Upper lobe of left lung (tissue), 6 donors: ENCODE data around the gene POLD2. TPM values are rescaled to one million over a fixed set of nuclear protein-coding genes. Genes with fewer than 3 reads are reported as not detected.

Experiments used
- ATAC-seq, 2 donors: fragments of 200-7000 bp; cut with Tn5 transposase; one replicate each; pipeline ENCODE4 v1.9.1; 2022; ENCODE audit warnings: mild to moderate bottlenecking in 2 of 2, moderate library complexity in 2 of 2; ENCODE audit not compliant: low FRiP score in 2 of 2
- DNase-seq, 2 donors: peaks; one replicate each; pipeline ENCODE4 v3.0.0-alpha.2; 2019 to 2020
- H3K27ac ChIP-seq, 4 donors: fragments of 200-600 bp; sonication (generic); one replicate each; pipeline ENCODE4 v1.5.1; 2016 to 2019
- H3K27me3 ChIP-seq, 4 donors: fragments of 200-600 bp; sonication (generic); one replicate each; pipeline ENCODE4 v1.5.1; 2017 to 2019
- H3K36me3 ChIP-seq, 4 donors: fragments of 200-600 bp; sonication (generic); one replicate each; pipeline ENCODE4 v1.5.1; 2016 to 2019
- H3K4me1 ChIP-seq, 4 donors: fragments of 200-600 bp; sonication (generic); one replicate each; pipeline ENCODE4 v1.5.1; 2018 to 2019
- H3K4me3 ChIP-seq, 4 donors: fragments of 200-600 bp; sonication (generic); one replicate each; pipeline ENCODE4 v1.5.1; 2017 to 2019; ENCODE audit warnings: mild to moderate bottlenecking in 2 of 4, moderate library complexity in 1 of 4
- H3K9me3 ChIP-seq, 4 donors: fragments of 200-600 bp; sonication (generic); one replicate each; pipeline ENCODE4 v1.5.1; 2018 to 2019
- EP300 ChIP-seq, 4 donors: sonication (generic); formaldehyde crosslinking; IDR thresholded peaks; one replicate each; pipeline ENCODE4 v1.5.1; 2017; ENCODE audit warnings: antibody characterized with exemption in 4 of 4, control low read depth in 2 of 4
- POLR2A ChIP-seq, 4 donors: fragments of 450-650 bp; IDR thresholded peaks; one replicate each; pipeline ENCODE4 v1.5.1; 2016 to 2017; ENCODE audit warnings: antibody characterized with exemption in 4 of 4, mild to moderate bottlenecking in 2 of 4
- POLR2AphosphoS5 ChIP-seq, 2 donors: sonication (generic); formaldehyde crosslinking; IDR thresholded peaks; one replicate each; pipeline ENCODE4 v1.5.1; 2017; ENCODE audit warnings: antibody characterized with exemption in 2 of 2
- WGBS, 2 donors: methylation state at CpG; one replicate each; pipeline ENCODE4 v1.1.5; 2017 to 2018; 5-methylcytosine and 5-hydroxymethylcytosine counted together
- total RNA-seq, 6 donors: library from RNA; depleted of rRNA in 4 of 6; stranded (reverse); fragments of >200 nt in 4 of 6; gene quantifications; one replicate each; pipeline versions ENCODE4 v1.1.0 to v1.2.1, GENCODE V29; 2016 to 2021
- TF ChIP-seq, protein P1 (sequence below), 6 experiments: fragments of 450-650 bp in 4 of 6; fragments of 200-600 bp in 2 of 6; sonication (generic) in 2 of 6; IDR thresholded peaks; one replicate each; pipeline ENCODE4 v1.5.1; 2016 to 2019; ENCODE audit warnings: antibody characterized with exemption in 6 of 6
- donor health status: DM: no; HTN: no; CAD: no; lungs with moderate emphysema.
- donor health status: DM: no; HTN: yes; CAD: no; lungs with severe emphysema.

The POLD2 gene
- total RNA-seq, 6 donors from 2014 or later = 27.2 to 70.1 (median 52.5) TPM

DNA sequence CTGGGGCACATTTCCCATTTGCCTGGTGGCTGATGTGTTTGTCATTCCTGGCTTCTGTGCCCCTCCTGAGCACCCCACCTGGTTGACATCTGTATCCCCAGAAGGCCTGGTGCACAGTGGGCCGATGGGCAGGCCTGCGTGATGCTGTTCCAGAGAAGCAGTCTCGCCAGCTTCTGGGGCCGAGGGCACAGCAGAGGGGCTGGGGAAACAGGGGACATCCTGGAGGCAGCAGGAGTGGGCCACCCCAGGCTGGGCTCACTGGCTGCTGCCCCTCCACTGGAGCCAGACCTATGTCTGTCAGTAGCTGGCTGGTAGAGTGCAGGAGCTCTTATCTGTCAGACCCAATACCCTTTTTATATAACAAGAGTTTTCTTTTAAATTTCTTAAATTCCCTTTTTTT lies 18.7 kb upstream of the POLD2 start:
- DNase-seq (peak in 1 of 2 donors; percentile 54), ATAC-seq (no peak)
- peaks cover 0 to 11% (median 2%) of the 10 kb centered on the region in 4 donors for H3K27me3 ChIP-seq
- H3K36me3 ChIP-seq = no peaks in the 10 kb centered on the region
- no peaks in the 10 kb centered on the region for H3K9me3 ChIP-seq
- peaks cover 11 to 18% (median 18%) of the 10 kb centered on the region in 4 donors for H3K4me1 ChIP-seq
- TF ChIP-seq POLR2AphosphoS5 (IDR thresholded peaks at IDR 0.05) = no peak
- TF ChIP-seq POLR2A (IDR thresholded peaks at IDR 0.05) = no peak
- TF ChIP-seq EP300 (IDR thresholded peaks at IDR 0.05) = no peak
- TF ChIP-seq, protein P1, sequence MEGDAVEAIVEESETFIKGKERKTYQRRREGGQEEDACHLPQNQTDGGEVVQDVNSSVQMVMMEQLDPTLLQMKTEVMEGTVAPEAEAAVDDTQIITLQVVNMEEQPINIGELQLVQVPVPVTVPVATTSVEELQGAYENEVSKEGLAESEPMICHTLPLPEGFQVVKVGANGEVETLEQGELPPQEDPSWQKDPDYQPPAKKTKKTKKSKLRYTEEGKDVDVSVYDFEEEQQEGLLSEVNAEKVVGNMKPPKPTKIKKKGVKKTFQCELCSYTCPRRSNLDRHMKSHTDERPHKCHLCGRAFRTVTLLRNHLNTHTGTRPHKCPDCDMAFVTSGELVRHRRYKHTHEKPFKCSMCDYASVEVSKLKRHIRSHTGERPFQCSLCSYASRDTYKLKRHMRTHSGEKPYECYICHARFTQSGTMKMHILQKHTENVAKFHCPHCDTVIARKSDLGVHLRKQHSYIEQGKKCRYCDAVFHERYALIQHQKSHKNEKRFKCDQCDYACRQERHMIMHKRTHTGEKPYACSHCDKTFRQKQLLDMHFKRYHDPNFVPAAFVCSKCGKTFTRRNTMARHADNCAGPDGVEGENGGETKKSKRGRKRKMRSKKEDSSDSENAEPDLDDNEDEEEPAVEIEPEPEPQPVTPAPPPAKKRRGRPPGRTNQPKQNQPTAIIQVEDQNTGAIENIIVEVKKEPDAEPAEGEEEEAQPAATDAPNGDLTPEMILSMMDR (IDR thresholded peaks at IDR 0.05) = no peak
- H3K27ac ChIP-seq = no peak overlapping the region
- 92% methylated on average over 4 of the region's 4 CpGs; no CpG with 5 or more reads in 1 of the 2 donors for WGBS, 2 donors
- H3K4me3 ChIP-seq = no peak overlapping the region

DNA sequence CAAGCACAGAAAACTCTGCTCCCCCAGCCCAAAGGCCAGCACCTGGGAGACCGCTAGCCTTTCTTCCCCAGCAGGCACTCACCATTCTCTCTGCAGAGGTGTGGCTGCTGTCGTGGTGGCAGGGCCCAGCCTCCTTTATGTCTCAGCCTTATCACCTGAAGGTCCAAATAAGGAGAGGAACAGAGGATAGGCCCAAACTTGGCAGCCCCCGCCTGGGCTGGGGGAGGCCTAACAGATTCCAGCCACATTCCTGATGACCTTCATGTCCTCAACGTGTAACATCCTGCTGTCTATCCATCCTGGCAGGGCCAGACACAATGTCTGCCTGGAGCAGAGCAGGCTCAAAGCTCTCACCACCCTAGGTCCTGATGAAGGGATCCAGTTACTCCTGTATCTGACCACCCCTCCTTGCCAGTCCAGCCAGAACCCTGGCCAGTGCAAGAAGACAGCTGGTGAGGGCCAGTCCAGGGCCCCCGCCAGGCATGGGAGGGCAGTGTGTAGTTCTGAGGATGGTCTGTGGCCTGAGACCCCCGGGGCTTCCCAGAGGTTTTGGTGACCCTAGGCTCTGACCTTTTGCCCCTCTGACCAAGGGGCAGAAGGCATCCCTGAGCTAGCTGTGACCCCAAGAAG lies 18.0 kb upstream of the POLD2 start, which contains the start of gene MYL7:
Gene MYL7, minus strand, starts transcription at position 112 of the 630 bp plus-strand sequence. Its CDS starts 27 bp downstream, at position 85.
- Histone ChIP-seq H3K4me3 (no peak within 1 kb of the TSS), H3K4me1 (peaks cover 7 to 13% (median 13%) of the 10 kb centered on the region in 4 donors), H3K36me3 (no peaks in the 10 kb centered on the region), H3K27me3 (peaks cover 0 to 10% (median 2%) of the 10 kb centered on the region in 4 donors), H3K27ac (no peak within 1 kb of the TSS), H3K9me3 (no peaks in the 10 kb centered on the region)
- TF ChIP-seq, protein P1 (IDR thresholded peaks at IDR 0.05) = no peak
- TF ChIP-seq POLR2A (IDR thresholded peaks at IDR 0.05) (no peak), EP300 (IDR thresholded peaks at IDR 0.05) (no peak)
- whole genome bisulfite sequencing, 2 donors = 67 to 79% methylated on average over 3 to 6 of the region's 6 CpGs
- DNase-seq (no peak), ATAC-seq (no peak)

DNA sequence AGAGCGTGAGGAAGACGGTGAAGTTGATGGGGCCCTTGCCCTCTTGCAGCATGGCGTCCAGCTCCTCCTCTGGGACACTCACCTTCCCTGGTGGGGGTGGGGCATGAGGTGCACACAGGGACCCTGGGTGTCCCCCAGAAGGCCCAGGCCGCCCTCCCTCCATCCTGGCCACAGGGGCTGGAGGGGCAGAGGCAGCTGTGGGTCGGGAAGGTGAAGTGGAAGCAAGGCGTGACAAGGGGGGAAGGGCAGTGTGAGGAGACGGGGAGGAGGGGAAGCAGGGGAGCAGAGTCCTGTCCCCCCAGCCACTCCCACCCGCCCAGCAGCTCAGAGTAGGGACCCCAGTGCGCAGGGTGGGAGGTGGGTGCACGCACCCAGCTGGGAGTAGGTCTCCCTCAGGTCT lies 17.0 kb upstream of the POLD2 start:
- Histone ChIP-seq H3K36me3 (no peaks in the 10 kb centered on the region), H3K27ac (no peak overlapping the region), H3K4me1 (peaks cover 0 to 3% (median 3%) of the 10 kb centered on the region in 4 donors), H3K9me3 (no peaks in the 10 kb centered on the region), H3K4me3 (no peak overlapping the region), H3K27me3 (peaks cover 0 to 2% (median under 1%) of the 10 kb centered on the region in 4 donors)
- TF ChIP-seq POLR2A (IDR thresholded peaks at IDR 0.05) = no peak
- peak in 1 of 2 donors; percentile 46 for DNase-seq
- 80 to 89% methylated on average over 10 of the region's 10 CpGs for WGBS, 2 donors
- ATAC-seq = no peak

DNA sequence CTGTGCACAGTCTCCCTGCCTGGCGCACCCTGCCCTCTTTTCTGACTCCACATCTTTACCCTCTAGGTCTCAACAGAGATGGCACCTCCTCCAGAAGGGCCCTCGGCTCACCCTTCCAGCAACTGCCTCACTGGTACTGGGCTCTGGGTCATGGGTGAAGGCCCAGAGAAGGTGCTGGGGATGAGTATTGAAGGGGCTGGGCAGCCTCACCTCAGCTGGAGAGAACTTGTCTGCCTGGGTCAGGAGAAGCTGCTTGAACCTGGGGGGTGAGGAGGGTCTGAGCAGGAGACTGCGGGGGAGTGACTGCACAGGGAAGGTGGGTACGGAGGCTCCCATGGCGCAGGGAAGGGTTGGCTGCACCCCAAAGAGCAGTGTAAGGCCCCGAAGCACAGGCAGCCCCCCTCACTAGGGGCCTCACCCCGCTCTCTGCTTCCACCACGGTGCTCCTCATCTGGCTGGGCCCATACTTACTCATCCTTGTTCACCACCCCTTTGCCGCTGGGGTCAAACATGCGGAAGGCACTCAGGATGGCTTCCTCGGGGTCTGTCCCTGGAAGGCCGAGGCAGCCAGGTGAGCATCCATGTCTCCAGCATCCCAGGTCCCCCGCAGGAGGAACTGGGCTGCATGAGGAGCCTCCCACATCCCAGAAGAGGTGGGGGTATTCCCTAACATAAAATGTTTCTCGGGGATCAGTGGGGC lies 16.1 kb upstream of the POLD2 start:
- Histone ChIP-seq H3K4me1 (no peaks in the 10 kb centered on the region), H3K27ac (no peak overlapping the region), H3K4me3 (no peak overlapping the region), H3K27me3 (no peaks in the 10 kb centered on the region), H3K9me3 (no peaks in the 10 kb centered on the region), H3K36me3 (no peaks in the 10 kb centered on the region)
- no peak for ATAC-seq
- no peak for DNase-seq
- WGBS, 2 donors = 93% methylated on average over 9 to 12 of the region's 14 CpGs
- no peak for TF ChIP-seq POLR2A (IDR thresholded peaks at IDR 0.05)

DNA sequence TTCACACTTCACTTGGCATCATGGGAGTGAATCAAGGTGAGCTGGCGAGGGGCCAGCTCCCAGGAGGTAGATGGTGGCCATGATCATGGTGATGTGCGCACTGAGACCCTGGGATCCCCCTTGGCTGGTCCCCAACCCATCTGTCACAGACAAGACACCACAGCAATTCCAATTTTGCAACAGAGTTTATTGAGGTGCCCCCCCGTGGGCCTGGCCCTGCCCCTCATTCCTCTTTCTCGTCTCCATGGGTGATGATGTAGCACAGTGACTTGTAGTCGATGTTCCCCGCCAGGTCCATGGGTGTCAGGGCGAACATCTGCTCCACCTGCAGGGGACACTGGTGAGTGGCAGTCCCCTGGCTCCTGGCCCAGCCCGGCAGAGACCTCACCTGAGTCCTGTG lies 15.3 kb upstream of the POLD2 start:
- Histone ChIP-seq H3K4me3 (no peak overlapping the region), H3K36me3 (no peaks in the 10 kb centered on the region), H3K9me3 (no peaks in the 10 kb centered on the region), H3K27ac (no peak overlapping the region), H3K4me1 (no peaks in the 10 kb centered on the region), H3K27me3 (no peaks in the 10 kb centered on the region)
- WGBS, 2 donors = 82 to 83% methylated on average over 8 of the region's 8 CpGs
- DNase-seq = no peak
- ATAC-seq = no peak
- TF ChIP-seq EP300 (IDR thresholded peaks at IDR 0.05) = no peak
- TF ChIP-seq POLR2AphosphoS5 (IDR thresholded peaks at IDR 0.05) = no peak
- TF ChIP-seq POLR2A (IDR thresholded peaks at IDR 0.05) = no peak
- TF ChIP-seq, protein P1 (IDR thresholded peaks at IDR 0.05) = no peak
